Measurements from ENCODE around the gene CMKLR1. TPM values are rescaled to one million over a fixed set of nuclear protein-coding genes. Genes with fewer than 3 reads are reported as not detected.

CMKLR1 gene
- total and polyA plus RNA-seq, 9 of the 15 experiments (the other 6 are each of a cell fraction or from before 2014, with no cell fraction given): 0.11 to 1.4 (median 0.20) TPM

DNA sequence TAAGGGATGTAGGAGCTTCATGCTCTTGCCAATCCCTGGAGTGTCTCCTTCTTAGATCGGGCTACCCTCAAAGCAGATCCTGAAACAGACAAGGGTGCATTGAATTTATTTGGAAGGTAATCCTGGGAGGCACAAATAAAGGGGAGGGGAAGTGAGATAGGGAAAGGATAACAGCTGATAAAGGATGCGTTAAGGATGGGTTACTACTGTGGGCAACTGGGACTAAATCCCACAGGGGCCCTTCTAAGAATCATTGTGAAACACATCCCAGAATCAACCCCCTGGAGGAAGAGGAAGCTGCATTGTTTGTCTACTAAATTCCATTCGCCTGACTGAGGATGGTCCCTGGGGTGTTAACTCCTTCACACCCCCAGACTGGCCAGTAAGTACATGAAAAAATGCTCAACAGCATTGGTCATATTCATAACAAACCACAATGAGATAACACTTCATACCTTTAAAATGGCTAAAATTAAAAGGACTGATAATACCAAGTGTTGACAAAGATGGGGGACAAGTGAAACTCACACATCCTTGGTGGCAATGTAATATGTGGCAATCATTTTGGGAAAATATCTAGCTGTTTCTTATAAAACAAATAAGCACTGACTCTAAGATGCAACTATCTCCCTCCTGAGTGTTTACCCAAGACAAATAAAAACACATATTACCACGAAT is 37.0 kb upstream of the CMKLR1 start:
- TF ChIP-seq RBM25 (IDR thresholded peaks at IDR 0.05; ENCODE audit: low read depth, low read length, severe bottlenecking): peak; percentile 17
- TF ChIP-seq, protein P1, sequence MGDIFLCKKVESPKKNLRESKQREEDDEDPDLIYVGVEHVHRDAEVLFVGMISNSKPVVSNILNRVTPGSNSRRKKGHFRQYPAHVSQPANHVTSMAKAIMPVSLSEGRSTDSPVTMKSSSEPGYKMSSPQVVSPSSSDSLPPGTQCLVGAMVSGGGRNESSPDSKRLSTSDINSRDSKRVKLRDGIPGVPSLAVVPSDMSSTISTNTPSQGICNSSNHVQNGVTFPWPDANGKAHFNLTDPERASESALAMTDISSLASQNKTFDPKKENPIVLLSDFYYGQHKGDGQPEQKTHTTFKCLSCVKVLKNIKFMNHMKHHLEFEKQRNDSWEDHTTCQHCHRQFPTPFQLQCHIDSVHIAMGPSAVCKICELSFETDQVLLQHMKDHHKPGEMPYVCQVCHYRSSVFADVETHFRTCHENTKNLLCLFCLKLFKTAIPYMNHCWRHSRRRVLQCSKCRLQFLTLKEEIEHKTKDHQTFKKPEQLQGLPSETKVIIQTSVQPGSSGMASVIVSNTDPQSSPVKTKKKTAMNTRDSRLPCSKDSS (IDR thresholded peaks at IDR 0.05; ENCODE audit: low read depth, partially characterized antibody): no peak
- CTCF ChIA-PET (ENCODE audit: low intra/inter-chr PET ratio): no interaction called here
- no peak overlapping the region for H3K27ac ChIP-seq (ENCODE audit: extremely low read depth, low read depth, low read length)
- POLR2A ChIA-PET: interaction anchor here (0.7 to 1.2 kb wide), 2 partner anchors 10 to 11 kb away, joined by 3 read pairs; no protein-coding TSS in a partner anchor
- DNase-seq (ENCODE audit: extremely low read depth in 1 of 4, low spot score in 3 of 4) (no peak), ATAC-seq (no peak), FAIRE-seq (no peak)
- H3K36me3 ChIP-seq (ENCODE audit: control insufficient read depth, insufficient read depth, low read length): no peaks in the 10 kb centered on the region
- no peak overlapping the region for H3K4me3 ChIP-seq
- no peak overlapping the region for H2AFZ ChIP-seq (ENCODE audit: low read depth, low read length)
- H3K9me3 ChIP-seq (replicated peaks; ENCODE audit: control insufficient read depth, insufficient read depth, low read depth, low read length): no peaks in the 10 kb centered on the region
- intact Hi-C loops (cut with micrococcal nuclease): no loop called here
- H3K9me1 ChIP-seq (ENCODE audit: control insufficient read depth, insufficient read depth, low read length): no peaks in the 10 kb centered on the region
- 0% methylated on average over 4 of the region's 4 CpGs for WGBS (ENCODE audit: insufficient coverage, low coverage, missing lambda C conversion rate)
- H3K9ac ChIP-seq (ENCODE audit: insufficient read depth in 1 of 2, low read depth in 2 of 2, low read length in 2 of 2): no peak overlapping the region
- H3K4me2 ChIP-seq (ENCODE audit: insufficient read depth, low read length): no peak overlapping the region
- no peaks in the 10 kb centered on the region for H3K4me1 ChIP-seq (replicated peaks in 1 of 2; ENCODE audit: control insufficient read depth in 2 of 2, insufficient read depth in 2 of 2, low read length in 2 of 2)
- in situ Hi-C loops (cut with MboI): no loop called here
- no TSS peak for BruUV-seq (replicated peaks)
- peaks cover 2 to 5% of the 10 kb centered on the region in 2 experiments; a peak in 2 of 5 replicates for H3K27me3 ChIP-seq (ENCODE audit: control insufficient read depth in 2 of 2, insufficient read depth in 2 of 2, low read length in 2 of 2)
- no peaks in the 10 kb centered on the region for H4K20me1 ChIP-seq (replicated peaks; ENCODE audit: control insufficient read depth, insufficient read depth, low read length)
- H3K79me2 ChIP-seq (ENCODE audit: control insufficient read depth, insufficient read depth, low read length): no peaks in the 10 kb centered on the region

Data from K562 (cell line).